Fibroblast of lung (primary cell): Measurements from ENCODE around the gene TTL.

ENCODE experiments used
- CTCF ChIP-seq, 2 donors: IDR thresholded peaks in 1 of 2; conservative IDR thresholded peaks in 1 of 2; 1 replicate in 1 of 2; 2 replicates in 1 of 2; pipeline ENCODE4 v1.5.1; 2011 to 2012; ENCODE audit warnings: low read length in 2 of 2, control low read depth in 1 of 2, inconsistent platforms in 1 of 2, low read depth in 1 of 2, mild to moderate bottlenecking in 1 of 2
- EZH2 ChIP-seq: IDR thresholded peaks from 2 replicates; pipeline ENCODE4 v1.5.1; 2012; ENCODE audit warnings: low read length, control low read depth, mild to moderate bottlenecking; ENCODE audit errors: missing control alignments

GRCh38 chr2:112588611-112589045, 106.7 kb downstream of the TTL start:
- TF ChIP-seq EZH2 (no peak), CTCF (conservative IDR thresholded peaks at IDR 0.05 in 1 of 2, IDR thresholded peaks at IDR 0.05 in 1 of 2; ENCODE audit: low read depth in 1 of 2, low read length in 2 of 2) (no peak)
